Mesendoderm (in vitro differentiated cells): ENCODE results near the gene HOATZ.

ENCODE experiments used
- DNase-seq: peaks from one replicate; pipeline ENCODE4 v3.0.0; 2013
- H2AK5ac ChIP-seq: 2 replicates; pipeline ENCODE4 v1.6.1; 2013; ENCODE audit warnings: low read length, inconsistent platforms
- H2BK120ac ChIP-seq: 2 replicates; pipeline ENCODE4 v1.6.1; 2013; ENCODE audit warnings: low read depth, mild to moderate bottlenecking, low read length, moderate library complexity, mixed read lengths
- H2BK15ac ChIP-seq: replicated peaks from 2 replicates; pipeline ENCODE4 v1.6.1; 2013; ENCODE audit warnings: low read depth, mild to moderate bottlenecking, moderate library complexity
- H2BK5ac ChIP-seq: 2 replicates; pipeline ENCODE4 v1.6.1; 2013; ENCODE audit warnings: low read length, inconsistent platforms
- H3K18ac ChIP-seq: 2 replicates; pipeline ENCODE4 v1.6.1; 2013; ENCODE audit warnings: mild to moderate bottlenecking, low read length, mixed read lengths
- H3K23ac ChIP-seq: one replicate; pipeline ENCODE4 v1.6.1; 2013; ENCODE audit warnings: low read length
- H3K27ac ChIP-seq: 2 replicates; pipeline ENCODE4 v1.5.1; 2013; ENCODE audit warnings: low read depth, mild to moderate bottlenecking, inconsistent platforms, low read length, moderate library complexity
- H3K27me3 ChIP-seq: 2 replicates; pipeline ENCODE4 v1.6.1; 2013; ENCODE audit warnings: low read length, control low read depth, mild to moderate bottlenecking, inconsistent platforms; ENCODE audit not compliant: insufficient read depth, poor library complexity
- H3K36me3 ChIP-seq: 2 replicates; pipeline ENCODE4 v1.6.1; 2013; ENCODE audit warnings: low read length, inconsistent platforms; ENCODE audit not compliant: control insufficient read depth, insufficient read depth
- H3K4ac ChIP-seq: one replicate; pipeline ENCODE4 v1.6.1; 2013; ENCODE audit warnings: low read depth, mild to moderate bottlenecking, low read length, moderate library complexity
- H3K4me1 ChIP-seq: 2 replicates; pipeline ENCODE4 v1.6.1; 2013; ENCODE audit warnings: low read depth, low read length, inconsistent platforms; ENCODE audit not compliant: control insufficient read depth
- H3K4me2 ChIP-seq: 2 replicates; pipeline ENCODE4 v1.6.1; 2013; ENCODE audit warnings: low read length
- H3K4me3 ChIP-seq: 2 replicates; pipeline ENCODE4 v1.5.1; 2013; ENCODE audit warnings: mild to moderate bottlenecking, low read length
- H3K56ac ChIP-seq: one replicate; pipeline ENCODE4 v1.6.1; 2013; ENCODE audit warnings: low read length
- H3K79me1 ChIP-seq: 2 replicates; pipeline ENCODE4 v1.6.1; 2013; ENCODE audit warnings: low read length, inconsistent platforms
- H3K79me2 ChIP-seq: 2 replicates; pipeline ENCODE4 v1.6.1; 2013; ENCODE audit warnings: mild to moderate bottlenecking, low read length; ENCODE audit not compliant: control insufficient read depth, insufficient read depth
- H3K9ac ChIP-seq: 2 replicates; pipeline ENCODE4 v1.6.1; 2013; ENCODE audit warnings: low read length, inconsistent platforms
- H4K5ac ChIP-seq: one replicate; pipeline ENCODE4 v1.6.1; 2013; ENCODE audit warnings: low read length
- H4K8ac ChIP-seq: one replicate; pipeline ENCODE4 v1.6.1; 2013; ENCODE audit warnings: low read depth, mild to moderate bottlenecking, control low read depth, low read length, moderate library complexity
- WGBS: extraction: QIAGEN DNeasy Blood & Tissue Kit; methylation state at CpG from one replicate; pipeline ENCODE4 v1.1.7; 2013; ENCODE audit warnings: low lambda C conversion rate, missing lambda C conversion rate; ENCODE audit not compliant: insufficient coverage; ENCODE audit errors: extremely low coverage; 5-methylcytosine and 5-hydroxymethylcytosine counted together

Gene HOATZ

GRCh38 chr11:111566324-111566723 lies 51.7 kb downstream of the HOATZ start:
- H3K36me3 ChIP-seq = no peaks in the 10 kb centered on the region
- no peak overlapping the region for H3K27ac ChIP-seq
- H3K9ac ChIP-seq = no peak overlapping the region
- no peak overlapping the region for H2BK15ac ChIP-seq
- H2BK5ac ChIP-seq = no peak overlapping the region
- H3K23ac ChIP-seq = no peak overlapping the region
- no peak overlapping the region for H4K5ac ChIP-seq
- no peak overlapping the region for H3K18ac ChIP-seq
- peak; percentile 26 for DNase-seq
- H3K79me1 ChIP-seq = no peaks in the 10 kb centered on the region
- whole genome bisulfite sequencing = no CpG with 5 or more reads among the region's 7 CpGs
- H3K79me2 ChIP-seq = no peaks in the 10 kb centered on the region
- no peaks in the 10 kb centered on the region for H3K27me3 ChIP-seq
- H3K4me3 ChIP-seq = no peak overlapping the region
- H3K4ac ChIP-seq = no peak overlapping the region
- H3K56ac ChIP-seq = no peak overlapping the region
- H2BK120ac ChIP-seq = no peak overlapping the region
- H4K8ac ChIP-seq = no peak overlapping the region
- no peak overlapping the region for H2AK5ac ChIP-seq
- H3K4me2 ChIP-seq = no peak overlapping the region
- no peaks in the 10 kb centered on the region for H3K4me1 ChIP-seq

GRCh38 chr11:111569476-111569875 lies 54.9 kb downstream of the HOATZ start:
- no peak overlapping the region for H4K5ac ChIP-seq
- H3K4me1 ChIP-seq = no peaks in the 10 kb centered on the region
- H2BK15ac ChIP-seq = no peak overlapping the region
- no peak overlapping the region for H2BK120ac ChIP-seq
- H3K9ac ChIP-seq = no peak overlapping the region
- H3K23ac ChIP-seq = no peak overlapping the region
- no peak overlapping the region for H3K4me3 ChIP-seq
- no peaks in the 10 kb centered on the region for H3K79me1 ChIP-seq
- no CpG with 5 or more reads among the region's 4 CpGs for WGBS
- no peaks in the 10 kb centered on the region for H3K36me3 ChIP-seq
- no peaks in the 10 kb centered on the region for H3K27me3 ChIP-seq
- no peak overlapping the region for H3K18ac ChIP-seq
- H4K8ac ChIP-seq = no peak overlapping the region
- no peak overlapping the region for H2AK5ac ChIP-seq
- H3K4me2 ChIP-seq = no peak overlapping the region
- no peak for DNase-seq
- no peak overlapping the region for H3K56ac ChIP-seq
- no peaks in the 10 kb centered on the region for H3K79me2 ChIP-seq
- no peak overlapping the region for H2BK5ac ChIP-seq
- no peak overlapping the region for H3K27ac ChIP-seq
- H3K4ac ChIP-seq = no peak overlapping the region

GRCh38 chr11:111570796-111571195 lies 56.2 kb downstream of the HOATZ start:
- Histone ChIP-seq H3K27me3 (no peaks in the 10 kb centered on the region), H4K8ac (no peak overlapping the region), H2BK5ac (no peak overlapping the region), H3K4ac (no peak overlapping the region), H3K79me2 (no peaks in the 10 kb centered on the region), H3K27ac (no peak overlapping the region), H3K56ac (no peak overlapping the region), H3K79me1 (no peaks in the 10 kb centered on the region), H4K5ac (no peak overlapping the region), H2AK5ac (no peak overlapping the region), H3K4me3 (no peak overlapping the region), H2BK15ac (no peak overlapping the region), H3K4me1 (no peaks in the 10 kb centered on the region), H3K23ac (no peak overlapping the region), H3K36me3 (no peaks in the 10 kb centered on the region), H3K9ac (no peak overlapping the region), H3K18ac (no peak overlapping the region), H3K4me2 (no peak overlapping the region), H2BK120ac (no peak overlapping the region)
- no CpG with 5 or more reads among the region's 6 CpGs for WGBS
- no peak for DNase-seq

- H3K27ac ChIP-seq = no peak overlapping the region
- H2BK120ac ChIP-seq = no peak overlapping the region
- H3K4me3 ChIP-seq = no peak overlapping the region
- DNase-seq = no peak
- no peak overlapping the region for H4K8ac ChIP-seq
- no peaks in the 10 kb centered on the region for H3K27me3 ChIP-seq
- H2BK5ac ChIP-seq = no peak overlapping the region
- no peak overlapping the region for H3K23ac ChIP-seq
- H3K56ac ChIP-seq = no peak overlapping the region
- H3K79me1 ChIP-seq = no peaks in the 10 kb centered on the region
- no peak overlapping the region for H3K4me2 ChIP-seq
- no peak overlapping the region for H3K4ac ChIP-seq
- no peaks in the 10 kb centered on the region for H3K36me3 ChIP-seq
- no peaks in the 10 kb centered on the region for H3K79me2 ChIP-seq
- H3K9ac ChIP-seq = no peak overlapping the region
- H3K4me1 ChIP-seq = no peaks in the 10 kb centered on the region
- WGBS = no CpG with 5 or more reads among the region's 6 CpGs
- H3K18ac ChIP-seq = no peak overlapping the region
- H4K5ac ChIP-seq = no peak overlapping the region
- H2BK15ac ChIP-seq = no peak overlapping the region
- no peak overlapping the region for H2AK5ac ChIP-seq
Measured at GRCh38 chr11:111571829-111572501, 57.4 kb downstream of the HOATZ start.

GRCh38 chr11:111572581-111572980 lies 58.0 kb downstream of the HOATZ start:
- Histone ChIP-seq H4K8ac (no peak overlapping the region), H3K9ac (no peak overlapping the region), H2BK120ac (no peak overlapping the region), H3K4ac (no peak overlapping the region), H3K36me3 (no peaks in the 10 kb centered on the region), H3K23ac (no peak overlapping the region), H3K4me1 (no peaks in the 10 kb centered on the region), H2AK5ac (no peak overlapping the region), H3K27ac (no peak overlapping the region), H3K18ac (no peak overlapping the region), H3K4me2 (no peak overlapping the region), H2BK15ac (no peak overlapping the region), H3K56ac (no peak overlapping the region), H4K5ac (no peak overlapping the region), H2BK5ac (no peak overlapping the region), H3K79me1 (no peaks in the 10 kb centered on the region), H3K4me3 (no peak overlapping the region), H3K27me3 (no peaks in the 10 kb centered on the region), H3K79me2 (no peaks in the 10 kb centered on the region)
- no peak for DNase-seq
- no CpG with 5 or more reads among the region's 3 CpGs for WGBS

GRCh38 chr11:111573821-111574249 lies 59.3 kb downstream of the HOATZ start:
- no peak overlapping the region for H3K27ac ChIP-seq
- H3K23ac ChIP-seq = no peak overlapping the region
- no peak overlapping the region for H3K18ac ChIP-seq
- H3K9ac ChIP-seq = no peak overlapping the region
- no peak overlapping the region for H2BK120ac ChIP-seq
- no peak overlapping the region for H3K4ac ChIP-seq
- no CpG with 5 or more reads among the region's 4 CpGs for WGBS
- H3K4me2 ChIP-seq = no peak overlapping the region
- H3K4me1 ChIP-seq = no peaks in the 10 kb centered on the region
- no peak overlapping the region for H2AK5ac ChIP-seq
- no peak overlapping the region for H3K56ac ChIP-seq
- no peak overlapping the region for H4K8ac ChIP-seq
- no peak for DNase-seq
- no peak overlapping the region for H2BK15ac ChIP-seq
- no peaks in the 10 kb centered on the region for H3K79me1 ChIP-seq
- H3K79me2 ChIP-seq = no peaks in the 10 kb centered on the region
- H3K36me3 ChIP-seq = no peaks in the 10 kb centered on the region
- no peak overlapping the region for H4K5ac ChIP-seq
- no peaks in the 10 kb centered on the region for H3K27me3 ChIP-seq
- no peak overlapping the region for H3K4me3 ChIP-seq
- H2BK5ac ChIP-seq = no peak overlapping the region
